GM19193 (cell line): ENCODE results near the gene EHF.

ENCODE experiments used
- POLR2A ChIP-seq: IDR thresholded peaks from 4 replicates; pipeline ENCODE4 v1.6.1; 2011; ENCODE audit not compliant: insufficient read depth, insufficient read length; ENCODE audit errors: extremely low read depth

EHF gene

GRCh38 chr11:34620820-34621792 lies at the start of gene EHF:
Gene EHF, plus strand, starts transcription at chr11:34621093. Its CDS starts 21,538 bp downstream, at chr11:34642631.
- TF ChIP-seq POLR2A = no peak

- TF ChIP-seq POLR2A = no peak
Observed at GRCh38 chr11:34573537-34573936, 47.4 kb upstream of the EHF start.

- TF ChIP-seq POLR2A = no peak
Observed at GRCh38 chr11:34575261-34575660, 45.6 kb upstream of the EHF start.

DNA sequence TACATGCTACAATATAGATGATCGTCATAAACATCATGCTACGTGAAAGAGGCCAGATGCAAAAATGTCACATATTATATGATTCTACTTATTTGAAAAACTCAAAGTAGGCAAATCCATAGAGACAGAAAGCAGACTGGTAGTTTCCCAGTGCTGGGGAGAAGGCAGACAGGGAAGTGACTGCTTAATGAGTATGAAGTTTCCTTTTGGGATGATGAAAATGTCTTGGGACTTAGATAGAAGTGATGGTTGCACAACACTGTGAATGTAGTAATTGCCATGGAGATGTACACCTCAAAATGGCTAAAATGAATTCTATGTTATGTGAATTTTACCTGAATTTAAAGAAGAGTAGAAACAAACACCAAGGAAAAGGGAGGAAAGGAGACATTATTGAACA lies 45.2 kb upstream of the EHF start:
- no peak for TF ChIP-seq POLR2A

GRCh38 chr11:34576331-34576730 lies 44.6 kb upstream of the EHF start:
- TF ChIP-seq POLR2A = no peak

GRCh38 chr11:34583818-34584217 lies 37.1 kb upstream of the EHF start:
- TF ChIP-seq POLR2A = no peak

DNA sequence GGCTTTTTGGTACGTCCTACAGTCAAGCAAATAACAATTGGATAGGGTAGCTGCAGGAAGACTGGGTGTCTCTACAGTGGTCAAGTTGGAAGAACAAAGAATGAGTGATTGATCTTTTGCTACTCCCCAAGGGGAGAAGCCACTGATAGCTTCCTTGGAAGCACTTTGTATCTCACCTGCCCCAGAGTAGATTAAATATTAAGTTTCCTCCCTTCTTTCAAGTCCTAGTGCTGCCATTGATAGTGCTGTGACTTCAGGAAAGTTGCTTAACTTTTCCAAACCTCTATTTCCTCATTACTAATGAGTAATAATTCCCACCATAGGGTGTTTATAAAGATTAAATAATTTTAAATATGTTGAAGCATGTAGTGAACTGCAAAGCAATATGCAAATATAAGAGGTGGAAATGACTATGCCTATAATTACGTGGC lies 35.6 kb upstream of the EHF start:
- TF ChIP-seq POLR2A = no peak

- TF ChIP-seq POLR2A = no peak
Observed at GRCh38 chr11:34585735-34586487, 35.0 kb upstream of the EHF start.

DNA sequence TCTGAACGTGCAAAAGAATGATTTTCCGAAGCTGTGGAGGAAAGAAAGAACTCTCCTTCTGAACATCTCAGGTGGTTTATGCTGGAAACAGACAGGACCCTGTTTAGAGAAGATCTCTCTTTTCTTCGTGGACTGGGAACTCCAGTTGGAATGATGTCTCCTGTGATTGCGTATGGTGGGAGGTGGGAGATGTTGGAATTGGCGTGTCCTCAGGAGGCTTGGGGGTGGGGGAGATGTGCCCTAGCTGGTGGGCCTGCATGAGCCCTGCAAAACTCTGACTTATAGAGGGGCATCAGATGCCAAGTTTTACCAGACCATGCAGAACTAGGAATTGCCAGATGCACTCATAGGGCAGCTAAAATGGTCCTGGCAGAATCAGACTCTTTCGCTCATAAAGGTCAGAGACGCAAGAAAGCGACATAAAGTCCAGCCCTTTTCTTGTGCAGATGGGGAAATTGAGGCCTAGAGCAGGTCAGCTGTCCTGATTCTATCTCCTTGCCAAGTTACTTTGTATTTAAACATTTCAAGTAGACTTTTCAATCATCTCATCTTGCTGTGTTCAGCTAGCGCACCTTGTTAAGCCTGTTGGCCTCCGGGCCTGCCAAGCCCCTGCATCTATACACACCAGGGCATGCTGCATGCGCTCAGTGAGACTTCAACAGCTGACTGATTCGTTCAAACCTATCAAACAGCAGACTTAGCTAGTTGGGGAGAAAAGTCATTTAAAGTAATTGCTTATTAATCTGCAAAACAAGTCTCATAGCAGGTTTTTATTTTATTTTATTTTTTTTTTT lies 34.2 kb upstream of the EHF start:
- TF ChIP-seq POLR2A = no peak

DNA sequence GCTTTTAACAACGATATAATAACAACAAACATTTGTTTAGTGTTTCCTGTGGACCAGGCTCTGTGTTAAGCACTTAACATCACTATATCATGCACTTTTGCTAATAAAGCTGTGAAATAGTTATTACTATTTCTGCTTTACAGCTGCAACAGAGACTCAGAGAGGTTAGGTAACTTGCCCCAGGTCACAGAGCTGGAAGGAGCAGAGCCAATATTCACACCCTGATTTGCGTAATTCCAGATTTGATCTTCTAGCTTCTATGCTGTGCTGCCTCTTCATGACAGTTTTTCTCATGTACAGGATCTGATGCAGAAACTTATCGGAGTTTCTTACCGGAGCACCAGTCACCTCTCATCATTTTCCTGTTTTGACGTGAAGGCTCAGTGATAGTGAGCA lies 33.6 kb upstream of the EHF start:
- TF ChIP-seq POLR2A = no peak

GRCh38 chr11:34588023-34588422 lies 32.9 kb upstream of the EHF start:
- no peak for TF ChIP-seq POLR2A

- no peak for TF ChIP-seq POLR2A
Observed at GRCh38 chr11:34588701-34589100, 32.2 kb upstream of the EHF start.

DNA sequence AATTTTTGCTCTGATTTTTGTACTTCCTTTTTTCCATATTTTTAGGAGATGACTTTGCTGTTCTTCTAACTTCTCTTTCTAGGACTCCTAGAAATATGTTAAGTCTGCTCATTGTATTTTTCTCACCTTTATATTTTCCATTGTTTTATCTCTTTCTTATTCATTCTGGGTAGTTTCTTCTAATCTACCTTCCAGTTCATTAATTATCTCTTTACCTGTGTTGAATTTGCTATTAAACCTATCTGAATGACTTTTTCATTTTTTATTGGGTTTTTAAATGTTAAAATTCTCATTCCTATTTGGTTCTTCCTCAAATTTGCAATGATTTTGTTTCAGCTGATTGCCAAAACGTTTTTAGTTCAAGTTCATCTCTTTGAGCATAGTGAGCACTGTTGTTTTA lies 27.8 kb upstream of the EHF start:
- TF ChIP-seq POLR2A = no peak

DNA sequence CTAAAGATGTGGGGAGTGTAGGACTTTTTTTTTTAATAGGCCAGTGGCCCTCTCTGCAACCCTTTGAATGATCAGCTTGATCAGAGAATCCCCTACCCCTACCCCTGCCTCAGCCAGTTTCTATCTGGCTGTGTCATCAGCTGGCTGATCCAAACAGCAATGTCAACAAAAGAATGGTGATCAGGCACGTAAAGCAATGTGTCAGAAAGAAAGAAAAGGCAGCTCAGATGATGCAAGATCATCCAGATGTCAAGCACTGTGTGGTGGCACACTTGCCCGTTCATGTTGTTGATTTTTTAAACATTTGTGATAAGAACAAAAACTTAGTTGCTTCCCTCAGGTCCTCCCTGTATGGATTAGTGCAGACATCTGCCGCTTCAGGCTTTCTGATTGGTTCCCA lies 26.3 kb upstream of the EHF start:
- no peak for TF ChIP-seq POLR2A

DNA sequence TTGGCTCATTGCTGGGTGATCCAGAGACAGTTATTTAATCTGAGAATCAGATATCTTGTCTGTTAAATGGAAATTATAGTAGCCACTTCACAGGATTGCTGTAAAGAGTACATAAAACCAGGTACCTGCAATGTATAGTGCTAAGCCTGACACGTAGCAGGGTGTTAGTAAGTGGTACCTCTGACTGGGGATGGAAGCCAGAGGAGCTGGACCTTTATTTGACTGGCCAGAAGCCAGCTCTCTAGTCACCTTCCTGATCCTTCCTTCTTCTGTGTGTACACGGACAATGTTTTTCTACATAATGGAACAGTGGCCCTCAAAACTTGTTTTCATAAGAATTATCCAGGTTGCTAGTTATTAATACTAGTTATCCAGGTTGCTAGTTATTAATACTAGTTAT lies 25.5 kb upstream of the EHF start:
- TF ChIP-seq POLR2A = no peak
